ENCODE data around the gene KASH5.
A peak's percentile ranks its signal among the peaks of the same experiment; 100 is the strongest.

Gene KASH5

GRCh38 chr19:49361438-49362047 is 26.5 kb upstream of the KASH5 start (continued):
- TF ChIP-seq ZNF707 (tag by site-specific recombination; IDR thresholded peaks at IDR 0.05) (no peak), ZNF610 (tag by site-specific recombination; IDR thresholded peaks at IDR 0.05; ENCODE audit: borderline replicate concordance) (0 out of 2 replicates have a peak, but pooled peaks have one; percentile 29), ZBTB48 (tag by site-specific recombination; IDR thresholded peaks at IDR 0.05) (no peak), ZNF423 (tag by site-specific recombination; IDR thresholded peaks at IDR 0.05) (no peak), ZNF560 (tag by site-specific recombination; IDR thresholded peaks at IDR 0.05; ENCODE audit: borderline replicate concordance) (no peak), ZBTB10 (tag by site-specific recombination; IDR thresholded peaks at IDR 0.05) (no peak), ZNF24 (tag by site-specific recombination; IDR thresholded peaks at IDR 0.05) (no peak), HOXD13 (CRISPR knock-in tag; IDR thresholded peaks at IDR 0.05; ENCODE audit: borderline replicate concordance) (no peak), ZBTB8A (tag by site-specific recombination; IDR thresholded peaks at IDR 0.05) (no peak), SETDB1 (IDR thresholded peaks at IDR 0.05; ENCODE audit: insufficient read length, low read length) (no peak), ZNF473 (tag by site-specific recombination; IDR thresholded peaks at IDR 0.05) (no peak), ZNF660 (tag by site-specific recombination; IDR thresholded peaks at IDR 0.05) (no peak), PATZ1 (tag by site-specific recombination; IDR thresholded peaks at IDR 0.05) (peak; percentile 76), ZNF223 (tag by site-specific recombination; IDR thresholded peaks at IDR 0.05) (no peak), ZNF529 (tag by site-specific recombination; IDR thresholded peaks at IDR 0.05; ENCODE audit: insufficient replicate concordance) (no peak), ZNF624 (tag by site-specific recombination; IDR thresholded peaks at IDR 0.05) (no peak), ZNF416 (tag by site-specific recombination; IDR thresholded peaks at IDR 0.05) (no peak), KLF9 (tag by site-specific recombination; IDR thresholded peaks at IDR 0.05; ENCODE audit: low read depth) (peak; percentile 71), ZNF571 (tag by site-specific recombination; IDR thresholded peaks at IDR 0.05) (no peak), ZNF548 (tag by site-specific recombination; IDR thresholded peaks at IDR 0.05) (no peak), ZNF785 (tag by site-specific recombination; IDR thresholded peaks at IDR 0.05) (no peak), ZNF138 (tag by site-specific recombination; IDR thresholded peaks at IDR 0.05; ENCODE audit: borderline replicate concordance) (no peak), ZNF2 (tag by site-specific recombination; IDR thresholded peaks at IDR 0.05) (no peak), ZIC2 (tag by site-specific recombination; IDR thresholded peaks at IDR 0.05) (0 out of 2 replicates have a peak, but pooled peaks have one; percentile 13), ZNF157 (tag by site-specific recombination; IDR thresholded peaks at IDR 0.05) (no peak), ZXDB (tag by site-specific recombination; IDR thresholded peaks at IDR 0.05) (0 out of 2 replicates have a peak, but pooled peaks have one; percentile 6), ZEB2 (tag by site-specific recombination; IDR thresholded peaks at IDR 0.05) (no peak), ZNF670 (tag by site-specific recombination; IDR thresholded peaks at IDR 0.05; ENCODE audit: low read depth) (no peak), ZNF837 (tag by site-specific recombination; IDR thresholded peaks at IDR 0.05) (no peak), ZNF175 (tag by site-specific recombination; IDR thresholded peaks at IDR 0.05) (no peak), ZNF214 (tag by site-specific recombination; IDR thresholded peaks at IDR 0.05; ENCODE audit: borderline replicate concordance) (no peak)
- TF ChIP-seq, protein P1, sequence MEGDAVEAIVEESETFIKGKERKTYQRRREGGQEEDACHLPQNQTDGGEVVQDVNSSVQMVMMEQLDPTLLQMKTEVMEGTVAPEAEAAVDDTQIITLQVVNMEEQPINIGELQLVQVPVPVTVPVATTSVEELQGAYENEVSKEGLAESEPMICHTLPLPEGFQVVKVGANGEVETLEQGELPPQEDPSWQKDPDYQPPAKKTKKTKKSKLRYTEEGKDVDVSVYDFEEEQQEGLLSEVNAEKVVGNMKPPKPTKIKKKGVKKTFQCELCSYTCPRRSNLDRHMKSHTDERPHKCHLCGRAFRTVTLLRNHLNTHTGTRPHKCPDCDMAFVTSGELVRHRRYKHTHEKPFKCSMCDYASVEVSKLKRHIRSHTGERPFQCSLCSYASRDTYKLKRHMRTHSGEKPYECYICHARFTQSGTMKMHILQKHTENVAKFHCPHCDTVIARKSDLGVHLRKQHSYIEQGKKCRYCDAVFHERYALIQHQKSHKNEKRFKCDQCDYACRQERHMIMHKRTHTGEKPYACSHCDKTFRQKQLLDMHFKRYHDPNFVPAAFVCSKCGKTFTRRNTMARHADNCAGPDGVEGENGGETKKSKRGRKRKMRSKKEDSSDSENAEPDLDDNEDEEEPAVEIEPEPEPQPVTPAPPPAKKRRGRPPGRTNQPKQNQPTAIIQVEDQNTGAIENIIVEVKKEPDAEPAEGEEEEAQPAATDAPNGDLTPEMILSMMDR (tag by site-specific recombination; IDR thresholded peaks at IDR 0.05): no peak
- TF ChIP-seq, protein P2, sequence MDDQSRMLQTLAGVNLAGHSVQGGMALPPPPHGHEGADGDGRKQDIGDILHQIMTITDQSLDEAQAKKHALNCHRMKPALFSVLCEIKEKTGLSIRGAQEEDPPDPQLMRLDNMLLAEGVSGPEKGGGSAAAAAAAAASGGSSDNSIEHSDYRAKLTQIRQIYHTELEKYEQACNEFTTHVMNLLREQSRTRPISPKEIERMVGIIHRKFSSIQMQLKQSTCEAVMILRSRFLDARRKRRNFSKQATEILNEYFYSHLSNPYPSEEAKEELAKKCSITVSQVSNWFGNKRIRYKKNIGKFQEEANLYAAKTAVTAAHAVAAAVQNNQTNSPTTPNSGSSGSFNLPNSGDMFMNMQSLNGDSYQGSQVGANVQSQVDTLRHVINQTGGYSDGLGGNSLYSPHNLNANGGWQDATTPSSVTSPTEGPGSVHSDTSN (CRISPR knock-in tag; IDR thresholded peaks at IDR 0.05): no peak
- TF ChIP-seq, protein P3, sequence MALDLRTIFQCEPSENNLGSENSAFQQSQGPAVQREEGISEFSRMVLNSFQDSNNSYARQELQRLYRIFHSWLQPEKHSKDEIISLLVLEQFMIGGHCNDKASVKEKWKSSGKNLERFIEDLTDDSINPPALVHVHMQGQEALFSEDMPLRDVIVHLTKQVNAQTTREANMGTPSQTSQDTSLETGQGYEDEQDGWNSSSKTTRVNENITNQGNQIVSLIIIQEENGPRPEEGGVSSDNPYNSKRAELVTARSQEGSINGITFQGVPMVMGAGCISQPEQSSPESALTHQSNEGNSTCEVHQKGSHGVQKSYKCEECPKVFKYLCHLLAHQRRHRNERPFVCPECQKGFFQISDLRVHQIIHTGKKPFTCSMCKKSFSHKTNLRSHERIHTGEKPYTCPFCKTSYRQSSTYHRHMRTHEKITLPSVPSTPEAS (tag by site-specific recombination; IDR thresholded peaks at IDR 0.05): no peak; the same call in 1 of the 2 replicates

Measured in HEK293 (cell line).